H9 (cell line): ENCODE measurements around the gene ADCY5. TPM values are rescaled to one million over a fixed set of nuclear protein-coding genes. Genes with fewer than 3 reads are reported as not detected.

ENCODE experiments used
- DNase-seq: peaks from one replicate; pipeline ENCODE4 v3.0.0-alpha.2; 2017
- H2AFZ ChIP-seq: one replicate; pipeline ENCODE4 v1.6.1; 2013; ENCODE audit warnings: mild to moderate bottlenecking, low read length, control low read depth, moderate library complexity
- H2AK5ac ChIP-seq: 2 replicates; pipeline ENCODE4 v1.6.1; 2013; ENCODE audit warnings: low read length, control low read depth, mixed read lengths; ENCODE audit not compliant: insufficient read length
- H2BK120ac ChIP-seq: one replicate; pipeline ENCODE4 v1.6.1; 2013; ENCODE audit warnings: low read depth, mild to moderate bottlenecking, low read length, control low read depth, inconsistent platforms; ENCODE audit not compliant: poor library complexity, severe bottlenecking
- H2BK12ac ChIP-seq: 2 replicates; pipeline ENCODE4 v1.6.1; 2013; ENCODE audit warnings: low read length, control low read depth, mixed read lengths, low read depth; ENCODE audit not compliant: insufficient read length
- H2BK15ac ChIP-seq: 2 replicates; pipeline ENCODE4 v1.6.1; 2013; ENCODE audit warnings: low read depth, low read length, control low read depth
- H2BK20ac ChIP-seq: one replicate; pipeline ENCODE4 v1.6.1; 2013; ENCODE audit warnings: low read depth, mild to moderate bottlenecking, low read length, control low read depth, inconsistent platforms; ENCODE audit not compliant: poor library complexity, severe bottlenecking
- H2BK5ac ChIP-seq: 2 replicates; pipeline ENCODE4 v1.6.1; 2013; ENCODE audit warnings: low read length, control low read depth, mixed read lengths; ENCODE audit not compliant: insufficient read length
- H3K14ac ChIP-seq: 2 replicates; pipeline ENCODE4 v1.6.1; 2013; ENCODE audit warnings: low read length, control low read depth; ENCODE audit not compliant: insufficient read depth
- H3K18ac ChIP-seq: 2 replicates; pipeline ENCODE4 v1.6.1; 2013; ENCODE audit warnings: low read depth, mild to moderate bottlenecking, mixed read lengths, low read length, control low read depth; ENCODE audit not compliant: insufficient read length
- H3K23ac ChIP-seq: 2 replicates; pipeline ENCODE4 v1.6.1; 2013; ENCODE audit warnings: low read length, control low read depth, mixed read lengths, low read depth; ENCODE audit not compliant: insufficient read length
- H3K23me2 ChIP-seq: 2 replicates; pipeline ENCODE4 v1.6.1; 2013; ENCODE audit warnings: low read depth, mild to moderate bottlenecking, mixed read lengths, low read length, control low read depth; ENCODE audit not compliant: insufficient read length, poor library complexity, severe bottlenecking
- H3K27ac ChIP-seq: 2 replicates; pipeline ENCODE4 v1.5.1; 2013; ENCODE audit warnings: low read length, control low read depth, mixed read lengths, low read depth; ENCODE audit not compliant: insufficient read length
- H3K27me3 ChIP-seq: 2 replicates; pipeline ENCODE4 v1.6.1; 2013; ENCODE audit warnings: low read length, control low read depth, inconsistent platforms; ENCODE audit not compliant: insufficient read depth
- H3K4ac ChIP-seq: 2 replicates; pipeline ENCODE4 v1.6.1; 2013; ENCODE audit warnings: low read depth, mild to moderate bottlenecking, control low read depth, inconsistent platforms, low read length, moderate library complexity
- H3K4me1 ChIP-seq: 2 replicates; pipeline ENCODE4 v1.6.1; 2013; ENCODE audit warnings: low read length, control low read depth, inconsistent platforms; ENCODE audit not compliant: insufficient read depth
- H3K4me2 ChIP-seq: 2 replicates; pipeline ENCODE4 v1.6.1; 2013; ENCODE audit warnings: low read length, control low read depth, mixed read lengths; ENCODE audit not compliant: insufficient read length, insufficient read depth
- H3K56ac ChIP-seq: 2 replicates; pipeline ENCODE4 v1.6.1; 2013; ENCODE audit warnings: low read depth, mild to moderate bottlenecking, mixed read lengths, low read length, control low read depth; ENCODE audit not compliant: insufficient read length
- H3K79me1 ChIP-seq: 2 replicates; pipeline ENCODE4 v1.6.1; 2013; ENCODE audit warnings: low read depth, mild to moderate bottlenecking, moderate library complexity, low read length, control low read depth, inconsistent platforms; ENCODE audit not compliant: insufficient read depth, poor library complexity, severe bottlenecking
- H3K79me2 ChIP-seq: 2 replicates; pipeline ENCODE4 v1.6.1; 2013; ENCODE audit warnings: low read length, control low read depth, inconsistent platforms; ENCODE audit not compliant: insufficient read depth
- H3K9ac ChIP-seq: 2 replicates; pipeline ENCODE4 v1.6.1; 2013; ENCODE audit warnings: low read length, control low read depth, mixed read lengths; ENCODE audit not compliant: insufficient read length; ENCODE audit errors: extremely low read depth
- H3K9me3 ChIP-seq: one replicate; pipeline ENCODE4 v1.6.1; 2013; ENCODE audit warnings: low read depth, low read length, inconsistent platforms; ENCODE audit not compliant: control insufficient read depth
- H3T11ph ChIP-seq: one replicate; pipeline ENCODE4 v1.6.1; 2013; ENCODE audit warnings: mild to moderate bottlenecking, low read length, control low read depth, inconsistent platforms
- H4K20me1 ChIP-seq: one replicate; pipeline ENCODE4 v1.6.1; 2013; ENCODE audit not compliant: control insufficient read depth, insufficient read length, insufficient read depth
- H4K5ac ChIP-seq: 2 replicates; pipeline ENCODE4 v1.6.1; 2013; ENCODE audit warnings: low read depth, mild to moderate bottlenecking, mixed read lengths, low read length, control low read depth; ENCODE audit not compliant: insufficient read length
- H4K8ac ChIP-seq: replicated peaks from 2 replicates; pipeline ENCODE4 v1.6.1; 2013; ENCODE audit warnings: low read length, control low read depth, mixed read lengths, low read depth; ENCODE audit not compliant: insufficient read length
- H4K91ac ChIP-seq: 2 replicates; pipeline ENCODE4 v1.6.1; 2013; ENCODE audit warnings: low read depth, mild to moderate bottlenecking, moderate library complexity, mixed read lengths, low read length, control low read depth; ENCODE audit not compliant: insufficient read length
- H3K27ac Mint-ChIP-seq, 3 experiments: 2 replicates in 2 of 3; 3 replicates in 1 of 3; pipeline ENCODE4 v1.8.0; 2020 to 2021; ENCODE audit warnings: mixed read lengths in 3 of 3, mild to moderate bottlenecking in 1 of 3, moderate library complexity in 1 of 3
- H3K27me3 Mint-ChIP-seq: 2 replicates; pipeline ENCODE4 v1.8.0; 2021; ENCODE audit warnings: low read depth, mild to moderate bottlenecking, moderate library complexity, mixed read lengths
- H3K36me3 Mint-ChIP-seq, 3 experiments: 2 replicates in 2 of 3; 3 replicates in 1 of 3; pipeline ENCODE4 v1.8.0; 2020 to 2021; ENCODE audit warnings: low read depth in 3 of 3, mixed read lengths in 3 of 3; ENCODE audit not compliant: insufficient read depth in 1 of 3
- H3K4me1 Mint-ChIP-seq, 2 experiments: 2 replicates each; pipeline ENCODE4 v1.8.0; 2020; ENCODE audit warnings: mixed read lengths in 2 of 2
- H3K4me3 Mint-ChIP-seq, 2 experiments: 2 replicates in 1 of 2; 3 replicates in 1 of 2; pipeline ENCODE4 v1.8.0; 2020 to 2021; ENCODE audit warnings: mild to moderate bottlenecking in 2 of 2, mixed read lengths in 2 of 2, moderate library complexity in 1 of 2
- H3K9me3 Mint-ChIP-seq, 2 experiments: 2 replicates in 1 of 2; 3 replicates in 1 of 2; pipeline ENCODE4 v1.8.0; 2020; ENCODE audit warnings: mild to moderate bottlenecking in 2 of 2, mixed read lengths in 2 of 2, moderate library complexity in 1 of 2
- CTCF ChIP-seq: fragments of 200-600 bp; sonication (generic); conservative IDR thresholded peaks from 3 replicates; pipeline ENCODE4 v1.8.0; 2021; ENCODE audit warnings: antibody characterized with exemption, mild to moderate bottlenecking
- WGBS: extraction: QIAGEN DNeasy Blood & Tissue Kit; methylation state at CpG from one replicate; pipeline ENCODE4 v1.1.7; 2013; ENCODE audit warnings: missing lambda C conversion rate, low lambda C conversion rate, mixed read lengths; ENCODE audit not compliant: insufficient read length; ENCODE audit errors: extremely low coverage; 5-methylcytosine and 5-hydroxymethylcytosine counted together
- total RNA-seq: library from RNA; stranded (reverse); gene quantifications from 2 replicates; pipeline ENCODE4 v1.2.1, GENCODE V29; 2021

The ADCY5 gene
- total RNA-seq, 1 experiment from 2014 or later, result 5.0 TPM

GRCh38 chr3:123414973-123415775 is 33.7 kb downstream of the ADCY5 start:
- no peaks in the 10 kb centered on the region for H3K27me3 ChIP-seq
- no peak overlapping the region for H2BK20ac ChIP-seq
- H3K79me2 ChIP-seq, result no peaks in the 10 kb centered on the region
- no peak overlapping the region for H3K14ac ChIP-seq
- H3K79me1 ChIP-seq, result no peaks in the 10 kb centered on the region
- no peak overlapping the region for H2BK12ac ChIP-seq
- no CpG with 5 or more reads among the region's 18 CpGs for WGBS
- H3K4ac ChIP-seq, result no peak overlapping the region
- no peaks in the 10 kb centered on the region for H3K36me3 Mint-ChIP-seq
- no peak overlapping the region for H2BK5ac ChIP-seq
- no peaks in the 10 kb centered on the region for H4K20me1 ChIP-seq
- peaks cover 14 to 36% of the 10 kb centered on the region in 2 experiments for H3K4me1 Mint-ChIP-seq
- H3T11ph ChIP-seq, result no peak overlapping the region
- peak overlapping the region in 1 of 3 experiments; percentile 63; a peak in 1 of 7 replicates for H3K27ac Mint-ChIP-seq
- no peaks in the 10 kb centered on the region; a peak in 1 of 5 replicates for H3K9me3 Mint-ChIP-seq
- H3K4me2 ChIP-seq, result no peak overlapping the region
- no peaks in the 10 kb centered on the region for H3K4me1 ChIP-seq
- TF ChIP-seq CTCF, result no peak
- no peak overlapping the region for H2AK5ac ChIP-seq
- H3K23ac ChIP-seq, result no peak overlapping the region
- H2AFZ ChIP-seq, result no peak overlapping the region
- no peak overlapping the region for H3K18ac ChIP-seq
- H4K91ac ChIP-seq, result no peak overlapping the region
- H2BK120ac ChIP-seq, result no peak overlapping the region
- no peak overlapping the region for H2BK15ac ChIP-seq
- no peak overlapping the region for H3K56ac ChIP-seq
- no peak overlapping the region for H4K8ac ChIP-seq
- peaks cover 4% of the 10 kb centered on the region for H3K23me2 ChIP-seq
- no peak overlapping the region for H3K4me3 Mint-ChIP-seq
- no peaks in the 10 kb centered on the region for H3K9me3 ChIP-seq
- no peak overlapping the region for H3K27ac ChIP-seq
- H3K27me3 Mint-ChIP-seq, result peaks cover 7% of the 10 kb centered on the region
- no peak overlapping the region for H3K9ac ChIP-seq
- H4K5ac ChIP-seq, result no peak overlapping the region
- DNase-seq, result no peak
